HG03159 (cell line): ENCODE data around the gene PTGER3.
"Not testable (repeated sequence)": the region's sequence is repeated elsewhere in the genome, so short reads cannot be mapped to it uniquely, and the experiment has no call there.

ENCODE experiments used
- ATAC-seq: cut with Tn5 transposase; IDR thresholded peaks from one replicate; pipeline ENCODE4 v1.9.1; 2021; ENCODE audit warnings: mild to moderate bottlenecking, moderate library complexity; ENCODE audit not compliant: unreplicated experiment

Gene PTGER3

DNA sequence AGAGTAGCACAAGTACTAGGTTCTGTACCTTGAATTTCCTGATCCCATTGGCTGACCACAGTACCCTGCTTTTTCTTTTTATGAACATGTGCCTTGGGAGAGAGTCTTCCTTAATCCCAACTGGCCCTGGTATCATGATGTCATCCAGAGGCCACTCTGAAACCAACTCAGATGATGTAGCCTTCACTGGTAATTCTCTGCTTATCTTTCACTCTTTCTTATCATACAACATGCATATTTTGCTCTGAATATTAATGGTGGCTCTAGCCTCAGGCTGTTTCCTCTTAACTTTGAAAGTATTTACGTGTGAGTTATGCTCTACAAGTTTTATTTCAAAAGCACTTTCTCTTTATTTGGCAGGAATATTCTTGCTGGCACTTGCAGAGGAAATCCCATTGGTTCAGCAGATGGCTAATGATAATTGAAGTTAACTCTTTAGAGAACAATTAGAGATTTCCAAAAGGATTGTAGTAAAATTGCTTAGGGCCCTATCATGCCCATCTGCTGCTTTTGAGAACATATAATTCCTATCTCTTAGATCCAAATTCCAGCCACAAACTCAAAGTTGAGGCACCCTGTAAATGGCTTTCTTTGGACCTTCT lies 86.1 kb downstream of the PTGER3 start:
- ATAC-seq, result no peak

DNA sequence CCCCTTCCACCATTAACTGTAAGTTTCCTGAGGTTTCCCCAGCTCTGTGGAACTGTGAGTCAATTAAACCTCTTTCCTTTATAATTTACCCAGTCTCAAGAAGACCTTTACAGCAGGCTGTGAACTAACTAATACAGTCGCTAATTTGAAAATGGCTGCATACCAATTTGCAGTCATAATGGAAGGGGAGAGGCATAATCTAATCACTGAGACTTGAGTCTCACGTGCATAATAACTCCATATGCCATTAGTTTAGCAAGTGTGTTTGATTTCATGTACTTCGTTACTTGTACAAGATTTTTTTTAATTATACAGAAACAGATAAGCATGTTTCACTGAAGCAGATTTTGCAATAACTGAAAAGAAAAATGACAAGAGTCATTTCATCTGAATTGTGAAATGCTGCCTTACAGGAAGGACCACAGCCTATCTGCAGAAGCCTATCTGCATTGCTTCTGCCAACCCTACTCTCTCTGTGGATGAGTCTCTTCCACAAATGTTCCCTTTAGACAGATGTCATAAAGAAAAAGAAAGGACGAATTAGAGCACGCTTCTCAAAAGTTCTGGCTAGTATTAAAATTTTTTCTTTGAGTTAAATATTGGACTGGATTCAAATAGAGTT lies 99.1 kb downstream of the PTGER3 start:
- ATAC-seq, result no peak

DNA sequence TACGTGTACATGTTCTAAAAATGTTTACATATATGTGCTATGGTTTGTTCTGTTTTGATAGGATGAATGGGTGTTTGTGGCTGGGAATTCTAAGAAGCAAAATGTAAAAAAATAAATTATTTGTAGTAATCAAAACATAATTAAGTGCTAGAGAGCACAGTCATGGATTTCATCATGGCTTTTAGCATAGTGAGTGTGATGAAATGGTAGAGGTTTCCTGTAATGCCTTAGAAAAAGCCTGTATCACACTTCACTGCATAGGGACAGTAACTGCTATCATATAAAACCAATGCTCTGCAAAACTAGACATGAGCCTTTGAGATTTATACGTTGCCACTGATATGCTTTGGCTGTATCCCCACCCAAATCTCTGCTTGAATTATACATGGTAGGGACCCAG lies 99.8 kb downstream of the PTGER3 start:
- ATAC-seq, result no peak

DNA sequence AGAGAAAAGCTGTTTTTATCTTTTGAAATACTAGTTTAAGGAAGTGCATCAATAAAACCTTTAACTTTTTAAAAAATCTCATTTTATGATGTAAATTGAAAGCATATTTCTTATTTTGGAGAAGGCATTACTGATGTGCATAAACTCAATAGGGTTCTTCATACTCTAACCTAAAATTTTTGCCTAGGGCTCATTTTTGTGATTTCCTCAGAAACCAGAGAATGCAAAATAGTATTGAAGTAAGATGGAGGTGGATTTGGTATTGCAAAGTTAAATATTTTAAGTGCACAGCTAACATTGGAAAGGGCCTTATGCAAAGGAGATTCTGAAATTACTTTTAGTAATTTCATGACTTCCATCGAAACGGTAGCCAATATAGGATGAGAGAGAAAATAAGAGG lies 101.9 kb downstream of the PTGER3 start:
- no peak for ATAC-seq

DNA sequence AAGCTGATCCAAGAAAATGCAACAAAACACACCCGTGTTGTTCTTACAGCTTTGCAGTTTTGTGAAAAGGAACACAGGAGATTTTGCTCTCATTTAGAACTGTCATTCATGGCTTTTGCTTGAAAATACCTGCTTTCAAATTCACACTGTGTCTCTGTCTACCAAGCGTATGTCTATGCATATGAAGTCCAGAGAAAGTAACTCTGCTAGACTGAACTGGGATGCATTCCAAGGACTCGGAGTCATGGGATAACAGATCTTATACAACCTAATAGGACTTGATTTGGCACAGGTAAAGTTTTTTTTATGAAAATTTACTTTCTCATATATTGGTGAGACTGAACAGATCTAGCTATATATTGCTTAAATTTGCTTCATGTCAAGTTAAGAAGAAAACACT lies 102.4 kb downstream of the PTGER3 start:
- ATAC-seq, result no peak

DNA sequence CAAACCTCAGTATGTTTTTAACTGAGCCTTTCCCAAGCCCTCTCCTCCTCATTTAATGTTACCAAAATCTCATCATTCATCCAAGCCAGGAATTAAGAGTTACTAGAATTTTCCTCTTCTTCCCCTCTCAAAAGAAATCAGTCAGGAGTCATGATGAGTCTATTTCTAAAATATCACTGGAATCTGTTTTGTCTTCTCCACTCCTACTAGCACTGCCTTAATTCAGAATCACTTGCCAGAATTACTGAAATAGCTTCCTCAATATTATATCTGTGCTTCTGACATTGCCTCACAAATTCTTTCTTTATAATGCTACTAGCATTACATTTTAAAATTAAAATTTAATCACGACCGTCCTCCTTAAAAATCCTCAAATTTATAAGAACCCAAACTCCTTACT lies 106.1 kb downstream of the PTGER3 start:
- no peak for ATAC-seq

DNA sequence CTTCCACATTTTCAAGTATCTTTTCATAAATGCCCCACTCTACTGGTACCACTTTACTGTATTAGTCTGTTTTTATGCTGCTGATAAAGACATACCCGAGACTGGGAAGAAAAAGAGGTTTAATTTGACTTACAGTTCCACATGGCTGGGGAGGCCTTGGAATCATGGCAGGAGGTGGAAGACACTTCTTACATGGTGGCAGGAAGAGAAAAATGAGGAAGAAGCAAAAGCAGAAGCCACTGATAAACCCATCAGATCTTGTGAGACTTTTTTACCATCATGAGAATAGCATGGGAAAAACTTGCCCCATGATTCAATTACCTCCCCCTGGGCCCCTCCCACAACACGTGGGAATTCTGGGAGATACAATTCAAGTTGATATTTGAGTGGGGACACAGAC lies 107.2 kb downstream of the PTGER3 start:
- ATAC-seq, result not testable (repeated sequence)

DNA sequence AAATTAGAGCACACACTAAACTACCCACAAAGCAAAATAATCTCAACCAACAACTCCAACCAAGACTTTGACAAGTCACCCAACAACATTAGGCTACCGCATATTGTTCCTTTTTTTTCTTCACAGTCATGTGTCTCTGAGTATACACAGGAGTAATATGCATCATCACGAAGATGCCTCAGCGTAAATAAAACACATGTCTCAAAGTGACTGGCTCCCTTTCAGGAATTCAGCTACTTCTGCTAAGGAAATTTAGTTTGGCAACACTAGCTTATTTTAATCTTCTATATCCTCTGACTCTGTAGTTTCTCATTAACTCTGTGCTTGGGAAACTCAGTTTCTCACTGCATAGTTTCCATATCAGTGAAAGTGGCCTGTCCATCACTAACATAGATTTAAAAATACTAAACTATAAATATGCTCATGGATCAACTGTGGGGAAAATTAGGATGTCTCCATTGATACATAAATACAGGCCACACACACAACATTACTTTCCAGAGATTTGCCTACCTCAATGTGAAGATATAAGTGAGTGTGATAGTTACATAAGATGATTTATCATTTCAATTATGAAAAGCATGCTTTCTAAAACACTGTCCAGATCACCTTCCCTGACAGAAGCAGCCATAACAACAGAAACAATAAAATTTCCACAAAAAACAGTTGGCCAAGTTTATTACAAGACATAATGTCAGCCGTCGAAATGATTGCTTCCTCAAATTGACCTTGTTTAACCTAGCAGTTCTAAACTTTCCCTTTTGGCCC lies 113.2 kb downstream of the PTGER3 start:
- no peak for ATAC-seq

DNA sequence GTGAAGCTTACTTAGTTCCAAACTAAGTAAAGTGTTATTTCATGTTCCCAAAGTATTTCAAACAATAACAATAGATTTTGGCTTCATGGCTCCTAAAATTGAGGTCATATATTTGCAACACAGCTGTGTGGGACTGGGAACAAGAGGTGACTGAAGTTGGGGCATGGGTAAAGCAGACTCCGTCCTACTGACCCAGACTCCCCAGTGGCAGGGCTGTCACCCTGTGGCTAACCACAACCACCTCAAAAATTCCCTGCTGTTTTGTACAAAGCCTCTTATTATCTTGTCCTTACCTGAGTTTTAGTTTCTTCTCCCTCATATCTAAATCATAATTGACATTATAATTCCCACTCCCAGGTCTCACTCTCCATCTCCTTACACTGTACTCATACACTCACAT lies 117.6 kb downstream of the PTGER3 start:
- ATAC-seq, result no peak

DNA sequence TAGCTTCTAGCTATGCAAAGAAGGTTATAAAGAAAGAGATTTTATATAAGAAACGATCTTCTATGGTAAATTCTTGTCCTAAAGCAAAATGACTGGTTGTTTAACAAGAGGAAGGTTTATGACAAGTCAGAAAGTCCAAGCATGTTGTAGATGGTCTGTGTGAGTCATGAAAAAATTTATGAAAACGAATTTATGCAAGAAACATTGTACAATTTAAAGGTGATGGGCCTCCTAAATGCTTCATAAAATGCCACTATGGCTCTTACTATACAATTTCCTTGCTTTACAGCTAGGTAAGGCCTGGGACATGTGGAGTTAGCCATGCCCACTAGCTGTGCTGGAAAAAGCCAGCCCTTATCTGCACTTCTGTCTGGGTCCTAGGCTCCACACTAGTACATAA lies 125.4 kb downstream of the PTGER3 start:
- no peak for ATAC-seq
